Activated CD4-positive, alpha-beta T cell treated with anti-CD3 and anti-CD28 coated beads, Interleukin-2, amount 50 U/mL, for 4 hours (primary cell): Measurements from ENCODE around the gene ZNF282.
"Not testable (repeated sequence)": the region's sequence is repeated elsewhere in the genome, so short reads cannot be mapped to it uniquely, and the experiment has no call there.

Experiments
- DNase-seq, 2 experiments: peaks; one replicate each; pipeline ENCODE4 v3.0.0-alpha.2; 2020

Gene ZNF282

DNA sequence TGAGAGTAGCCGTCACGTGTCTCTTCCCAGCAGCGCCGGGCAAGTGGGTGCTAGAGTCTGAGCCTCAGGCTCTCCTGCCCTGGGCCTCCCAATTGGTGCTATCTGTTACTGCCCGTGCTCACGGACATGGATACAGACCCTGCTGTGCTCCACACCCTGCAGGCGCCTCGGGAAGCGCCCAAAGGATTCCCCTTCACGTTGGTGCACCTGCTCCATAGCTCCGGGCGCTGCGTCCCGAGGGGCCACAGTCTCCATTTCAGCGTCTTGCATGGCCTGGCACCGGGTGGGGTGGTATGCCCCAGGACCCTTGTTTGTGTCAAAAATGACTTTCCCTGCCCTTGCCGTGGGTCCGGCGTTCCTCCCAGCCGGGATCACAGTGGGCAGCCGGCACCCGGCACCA is 30.3 kb downstream of the ZNF282 start:
- no peak for DNase-seq

DNA sequence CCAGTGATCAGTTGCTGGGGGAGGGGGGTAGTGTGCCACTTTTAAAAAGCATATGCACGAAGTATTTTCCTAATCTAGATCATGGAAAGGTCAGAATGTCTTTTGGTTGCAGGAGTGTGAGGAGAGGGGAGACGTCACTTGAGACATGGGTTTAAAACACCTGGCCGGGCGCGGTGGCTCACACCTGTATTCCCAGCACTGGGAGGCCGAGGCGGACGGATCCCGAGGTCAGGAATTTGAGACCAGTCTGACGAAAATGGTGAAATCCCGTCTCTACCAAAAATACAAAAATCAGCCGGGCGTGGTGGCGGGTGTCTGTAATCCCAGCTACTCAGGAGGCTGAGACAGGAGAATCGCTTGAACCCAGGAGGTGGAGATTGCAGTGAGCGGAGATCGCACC is 31.0 kb downstream of the ZNF282 start:
- DNase-seq, result not testable (repeated sequence)

DNA sequence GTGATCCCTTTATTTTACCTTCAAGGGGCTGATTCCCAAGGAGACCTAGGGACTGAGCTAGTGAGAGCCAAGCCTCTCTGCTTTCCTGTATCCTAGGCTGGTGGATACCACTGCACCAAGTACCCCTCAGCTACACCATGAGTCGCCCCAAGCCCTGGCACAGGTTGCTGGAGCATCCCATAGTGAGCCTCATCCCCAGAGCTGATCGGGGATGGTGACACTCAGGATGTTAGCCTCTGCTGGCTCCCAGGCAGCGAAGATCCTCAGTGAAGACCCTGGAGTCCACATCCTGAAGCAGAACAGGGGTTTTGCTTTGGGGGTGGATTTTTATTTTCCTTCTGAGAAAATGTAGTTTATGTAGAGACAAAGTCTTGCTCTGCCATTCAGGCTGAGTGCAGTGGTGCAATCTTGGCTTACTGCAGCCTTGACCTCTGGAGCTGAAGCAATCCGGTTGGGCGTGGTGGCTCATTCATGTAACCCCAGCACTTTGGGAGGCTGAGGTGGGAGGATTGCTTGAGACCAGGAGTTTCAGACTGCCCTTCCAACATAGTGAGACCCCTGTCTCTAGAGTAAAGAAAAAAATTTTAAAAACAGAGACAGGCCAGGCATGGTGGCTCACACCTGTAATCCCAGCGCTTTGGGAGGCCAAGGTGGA is 31.6 kb downstream of the ZNF282 start:
- no peak for DNase-seq

DNA sequence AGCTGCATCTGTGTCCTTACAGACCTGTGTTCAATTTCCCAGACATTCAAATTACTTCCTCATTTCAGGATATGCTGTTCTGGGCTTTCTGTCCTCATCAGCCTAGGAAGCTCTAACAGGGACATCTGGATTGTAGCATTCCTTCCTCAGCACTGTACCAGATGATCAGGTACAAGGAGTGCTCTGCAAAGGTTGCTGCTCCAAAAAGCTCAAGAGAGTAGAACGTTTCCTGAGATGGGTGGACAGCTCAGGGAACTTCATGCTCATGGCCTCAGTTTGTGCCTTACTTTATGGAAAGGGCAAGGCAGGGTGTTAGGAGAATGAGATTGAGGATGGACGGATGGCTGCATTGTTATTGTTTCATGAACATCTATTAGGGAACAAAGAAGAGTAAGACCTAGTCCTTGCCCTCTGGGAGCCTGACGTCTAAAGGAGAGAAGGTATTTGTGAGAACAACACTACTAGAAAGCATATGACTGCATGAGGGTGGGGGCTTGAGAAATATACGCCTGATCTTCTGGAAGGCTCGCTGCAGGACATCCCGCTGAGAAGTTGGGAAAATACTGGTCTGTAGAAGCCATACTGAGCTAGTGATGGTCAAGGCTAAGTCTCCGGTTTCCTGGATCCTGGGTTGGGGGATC is 33.6 kb downstream of the ZNF282 start:
- DNase-seq, result no peak

DNA sequence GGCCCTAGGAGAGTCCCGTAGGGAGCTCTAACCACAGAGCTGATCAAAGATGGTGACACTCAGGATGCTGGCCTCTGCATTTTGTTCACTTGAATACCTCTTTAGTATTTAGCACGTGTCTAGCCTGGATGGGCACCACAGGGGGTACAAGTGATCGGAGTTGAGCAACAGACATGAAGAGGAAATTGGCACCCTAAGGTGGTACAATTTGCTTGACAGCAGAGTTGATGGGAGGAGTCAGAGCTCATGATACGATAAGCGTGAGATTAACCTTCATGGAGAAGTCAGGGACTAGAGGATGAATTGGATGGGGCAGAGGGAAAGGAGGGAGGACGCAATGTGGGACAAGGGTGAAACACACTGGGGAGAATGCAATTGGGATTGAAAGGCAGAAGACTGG is 34.2 kb downstream of the ZNF282 start:
- DNase-seq, result no peak

DNA sequence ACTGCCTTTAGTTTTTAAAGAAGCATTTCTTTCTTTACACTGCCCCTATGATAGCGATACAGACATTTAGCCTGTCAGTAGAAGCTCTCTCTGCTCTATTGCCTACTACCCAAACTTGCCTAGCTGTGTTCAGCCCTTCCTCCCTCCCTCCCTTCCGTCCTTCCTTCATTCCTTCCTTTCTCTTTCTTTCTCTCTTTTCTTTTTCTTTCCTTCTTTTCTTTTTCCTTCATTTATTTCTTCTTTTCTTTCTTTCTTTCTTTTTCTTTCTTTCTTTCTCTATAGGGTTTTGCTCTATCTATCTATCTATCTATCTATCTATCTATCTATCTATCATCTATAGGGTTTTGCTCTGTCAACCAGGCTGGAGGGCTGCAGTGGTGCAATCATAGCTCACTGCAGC is 37.0 kb downstream of the ZNF282 start:
- no peak for DNase-seq

DNA sequence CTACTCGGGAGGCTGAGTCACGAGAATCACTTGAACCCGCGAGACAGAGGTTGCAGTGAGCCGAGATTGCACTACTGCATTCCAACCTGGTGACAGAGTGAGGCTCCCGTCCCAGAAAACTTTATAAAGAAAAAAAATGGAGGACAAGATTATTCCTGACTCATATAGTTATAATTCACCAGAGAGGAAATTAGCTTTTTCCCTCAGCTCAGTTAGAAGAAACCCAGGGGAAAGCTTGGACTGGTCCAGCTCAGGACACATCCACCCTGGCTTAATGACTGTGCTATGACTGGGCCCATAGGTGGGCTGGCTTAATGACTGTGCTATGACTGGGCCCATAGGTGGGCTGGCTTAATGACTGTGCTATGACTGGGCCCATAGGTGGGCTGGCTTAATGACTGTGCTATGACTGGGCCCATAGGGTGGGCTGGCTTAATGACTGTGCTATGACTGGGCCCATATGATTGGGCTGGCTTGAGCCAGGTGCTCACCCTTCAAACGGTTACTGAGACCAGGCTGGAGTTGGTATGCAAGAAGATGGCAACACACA is 38.4 kb downstream of the ZNF282 start:
- DNase-seq, result not testable (repeated sequence)

DNA sequence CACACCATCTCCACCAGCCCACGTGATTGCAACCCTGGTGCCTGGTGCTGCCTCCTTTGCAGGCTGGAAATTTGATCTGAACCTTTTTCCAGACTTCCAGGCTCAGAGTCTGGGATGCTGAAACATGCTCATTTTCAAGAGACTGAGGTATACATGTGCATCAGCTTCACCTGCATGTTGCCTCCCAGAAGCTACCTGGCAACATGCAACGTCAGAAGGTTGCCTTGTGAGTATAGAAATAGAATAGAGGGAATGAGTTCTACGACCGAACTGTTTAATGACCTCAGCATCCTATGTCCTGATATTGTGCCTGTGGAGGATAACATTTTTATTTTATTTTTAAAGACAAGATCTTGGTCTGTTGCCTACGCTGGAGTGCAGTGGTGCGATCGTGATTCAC is 42.2 kb downstream of the ZNF282 start:
- DNase-seq, result no peak

DNA sequence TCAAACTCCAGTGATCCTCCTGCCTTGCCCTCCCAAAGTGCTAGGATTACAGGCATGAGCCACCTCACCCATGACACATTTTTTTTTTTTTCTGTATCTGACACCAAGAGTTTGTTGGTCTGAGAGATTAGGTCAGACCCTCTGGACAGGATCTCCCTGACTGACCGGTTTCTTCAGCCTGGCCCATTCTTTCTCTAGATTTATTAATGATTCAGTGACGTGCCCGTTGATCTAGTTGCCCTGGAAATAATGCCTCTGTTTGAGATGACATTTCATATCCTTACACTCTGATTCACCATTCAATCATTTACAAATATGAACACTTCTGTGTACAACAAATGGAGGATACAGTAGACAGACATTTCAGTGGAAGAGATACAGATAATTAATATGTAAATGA is 42.7 kb downstream of the ZNF282 start:
- no peak for DNase-seq

DNA sequence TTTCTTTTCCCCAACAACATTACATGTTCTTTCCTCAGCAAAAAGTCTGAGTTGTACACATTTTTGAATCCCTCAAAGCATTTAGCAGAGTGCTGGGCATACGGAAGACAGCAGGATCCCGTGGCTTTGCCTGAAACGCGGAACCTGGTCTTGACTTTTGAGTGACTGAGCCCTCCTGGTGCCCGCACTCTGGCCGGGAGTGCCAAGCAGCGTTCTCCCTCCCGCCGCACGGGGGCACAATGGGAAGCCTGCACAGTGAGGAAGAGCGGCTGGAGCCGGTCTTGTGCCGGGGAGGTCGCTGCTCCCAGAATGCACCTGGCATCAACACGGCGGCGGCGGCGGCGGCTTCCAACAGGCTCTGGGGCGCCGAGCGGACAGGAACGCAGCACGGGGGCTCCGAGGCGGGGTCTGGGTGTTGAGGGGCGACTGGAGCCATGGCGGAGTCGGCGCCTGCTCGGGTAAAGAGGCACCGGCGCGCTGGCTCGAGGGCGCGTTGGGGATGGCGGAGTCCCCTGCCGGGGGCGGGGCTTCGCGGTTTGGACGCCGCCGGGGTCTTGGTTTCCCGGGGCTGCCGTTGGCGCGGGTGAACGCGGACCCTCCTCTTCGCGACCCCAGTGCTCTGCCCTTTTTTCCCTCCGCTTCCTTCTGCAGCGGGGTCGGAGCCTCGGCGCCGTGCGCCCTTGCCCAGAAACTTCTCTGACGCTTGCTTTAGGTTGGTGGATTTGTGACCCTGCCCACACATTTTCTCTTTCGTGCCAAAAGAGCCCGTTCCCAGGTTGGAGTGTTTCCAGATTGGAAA is 44.2 kb downstream of the ZNF282 start, which contains the start of gene ZNF212:
Gene ZNF212, plus strand, starts transcription at position 307 of the 799 bp plus-strand sequence. Its CDS starts 128 bp downstream, at position 435.
- DNase-seq, result peak; percentile 84 to 85

DNA sequence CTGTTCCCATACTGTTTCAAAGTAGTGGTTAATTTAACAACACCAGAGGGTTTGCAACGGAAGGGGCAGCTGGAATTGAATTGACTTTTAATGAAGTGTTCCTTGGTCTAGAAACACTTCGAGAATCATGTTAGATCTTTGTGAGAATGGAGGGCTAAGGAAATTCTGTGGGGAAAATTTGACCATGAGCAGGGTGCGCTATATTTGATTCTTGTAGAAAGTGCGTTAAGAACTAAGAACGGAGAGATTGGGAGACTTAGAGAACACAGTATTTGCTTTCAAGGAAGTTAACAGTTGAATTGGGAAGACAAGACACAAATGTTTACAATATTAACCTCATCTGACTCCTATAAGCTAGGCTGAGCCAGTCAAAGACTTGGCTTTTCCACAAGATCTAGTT is 45.3 kb downstream of the ZNF282 start:
- DNase-seq, result no peak

DNA sequence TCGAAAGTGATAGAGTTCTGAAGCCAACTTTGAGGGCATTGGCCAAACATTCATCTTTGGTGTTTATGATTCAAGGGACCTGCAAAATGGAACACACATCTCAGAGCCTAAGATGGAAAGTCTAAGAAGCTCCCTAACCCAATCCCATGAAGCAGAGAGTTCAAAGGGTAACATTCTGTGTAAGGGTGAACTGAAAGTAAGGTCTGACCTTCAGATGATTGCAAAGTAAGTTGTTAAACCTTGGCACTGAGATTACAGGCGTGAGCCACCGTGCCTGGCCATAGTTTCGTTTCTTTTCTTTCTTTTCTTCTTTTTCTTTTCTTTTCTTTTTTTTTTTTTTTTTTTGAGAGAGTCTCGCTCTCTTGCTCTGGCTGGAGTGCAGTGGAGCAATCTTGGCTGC is 46.4 kb downstream of the ZNF282 start:
- no peak for DNase-seq

DNA sequence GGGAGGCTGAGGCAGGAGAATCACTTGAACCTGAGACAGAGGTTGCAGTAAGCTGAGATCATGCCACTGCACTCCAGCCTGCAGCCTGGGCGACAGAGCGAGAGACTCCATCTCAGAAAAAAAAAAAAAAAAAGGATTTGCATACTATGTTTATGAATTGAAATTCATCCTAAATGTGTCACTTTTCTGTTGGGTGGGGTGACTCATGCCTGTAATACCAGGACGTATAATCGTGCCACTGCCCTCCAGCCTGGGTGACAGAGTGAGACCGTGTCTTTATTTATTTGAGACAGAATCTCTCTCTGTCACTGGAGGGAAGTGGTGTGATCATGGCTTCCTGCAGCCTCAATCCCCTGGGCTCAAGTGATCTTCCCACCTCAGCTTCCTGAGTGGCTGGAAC is 49.9 kb downstream of the ZNF282 start:
- DNase-seq, result no peak

DNA sequence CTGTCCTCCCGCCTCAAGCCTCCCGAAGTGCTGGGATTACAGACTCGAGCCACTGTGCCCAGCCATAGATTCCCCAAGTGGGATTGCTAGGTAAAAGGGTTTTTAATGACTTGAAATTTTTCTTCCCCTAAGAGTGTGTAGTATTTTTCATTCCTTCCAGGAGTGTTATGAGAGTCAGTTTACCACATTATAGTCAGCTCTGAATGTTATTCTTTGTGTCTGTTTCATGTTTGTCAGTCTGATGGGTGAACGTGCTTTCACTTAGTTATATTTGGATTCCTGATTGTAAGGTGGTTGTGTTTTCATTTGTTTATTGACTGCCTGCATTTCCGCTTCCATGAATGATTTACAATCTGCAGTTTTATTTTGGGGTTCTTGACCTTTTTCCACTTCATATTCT is 50.4 kb downstream of the ZNF282 start:
- no peak for DNase-seq

DNA sequence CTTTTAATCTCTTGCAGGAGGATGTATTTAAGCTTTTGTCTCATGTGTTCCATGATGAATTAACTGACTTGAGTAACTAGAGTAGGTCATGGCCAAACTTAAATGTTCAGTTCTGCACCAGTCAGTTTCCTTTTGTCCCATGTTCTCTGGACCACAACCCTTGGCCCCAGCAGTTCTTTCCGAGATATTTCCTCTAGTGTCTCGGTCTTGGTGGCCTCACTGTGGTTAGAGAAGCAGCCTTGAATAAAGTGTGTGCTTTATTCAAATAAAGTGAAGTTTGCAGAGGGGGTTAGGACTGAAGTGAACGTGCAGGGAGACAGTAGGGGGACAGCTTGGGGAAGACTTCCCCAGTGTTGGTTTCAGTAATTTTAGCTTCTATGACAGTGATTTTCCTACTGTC is 53.4 kb downstream of the ZNF282 start:
- no peak for DNase-seq

DNA sequence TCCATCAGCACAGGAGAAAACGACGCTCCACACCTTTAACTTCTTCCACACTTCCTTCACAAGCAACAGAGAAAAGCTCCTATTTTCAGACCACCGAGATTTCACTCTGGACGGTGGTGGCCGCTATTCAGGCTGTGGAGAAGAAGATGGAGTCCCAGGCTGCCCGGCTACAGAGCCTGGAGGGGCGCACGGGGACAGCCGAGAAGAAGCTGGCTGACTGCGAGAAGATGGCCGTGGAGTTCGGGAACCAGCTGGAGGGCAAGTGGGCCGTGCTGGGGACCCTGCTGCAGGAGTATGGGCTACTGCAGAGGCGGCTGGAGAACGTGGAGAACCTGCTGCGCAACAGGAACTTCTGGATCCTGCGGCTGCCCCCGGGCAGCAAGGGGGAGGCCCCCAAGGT is 54.8 kb downstream of the ZNF282 start:
- DNase-seq, result not testable (repeated sequence)

DNA sequence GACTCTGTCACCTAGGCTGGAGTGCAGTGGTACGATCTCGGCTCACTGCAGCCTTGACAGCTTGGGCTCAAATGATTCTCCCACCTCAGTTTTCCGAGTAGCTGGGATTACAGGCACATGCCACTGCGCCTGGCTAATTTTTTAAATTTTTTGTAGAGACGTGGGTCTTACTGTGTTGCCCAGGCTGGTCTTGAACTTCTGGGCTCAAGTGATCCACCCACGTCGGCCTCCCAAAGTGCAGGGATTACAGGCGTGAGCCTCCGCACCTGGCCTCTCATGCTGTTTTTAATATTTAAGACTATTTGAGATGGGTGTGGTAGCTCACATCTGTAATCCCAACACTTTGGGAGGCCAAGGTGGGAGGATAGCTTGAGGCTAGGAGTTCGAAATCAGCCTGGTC is 56.2 kb downstream of the ZNF282 start:
- DNase-seq, result not testable (repeated sequence)

DNA sequence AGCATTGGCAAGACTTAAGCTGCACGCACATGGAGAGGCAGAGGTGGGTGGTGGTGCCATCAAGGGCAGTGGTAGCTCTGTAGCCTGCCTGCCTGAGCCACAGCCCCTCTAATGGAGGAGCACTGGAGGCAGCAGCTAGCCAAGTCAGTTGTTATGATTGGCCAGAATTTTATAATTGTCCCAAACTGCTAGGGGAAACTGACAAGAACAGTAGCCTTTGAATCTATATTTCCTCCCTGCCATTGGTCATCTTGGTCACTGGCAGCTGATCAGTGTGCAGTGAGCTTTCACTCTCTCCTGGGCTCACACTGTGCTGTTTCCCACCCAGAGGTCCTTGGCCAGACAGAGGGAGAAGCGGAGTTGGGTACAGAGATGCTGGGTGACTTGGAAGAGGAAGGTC is 57.0 kb downstream of the ZNF282 start:
- no peak for DNase-seq

DNA sequence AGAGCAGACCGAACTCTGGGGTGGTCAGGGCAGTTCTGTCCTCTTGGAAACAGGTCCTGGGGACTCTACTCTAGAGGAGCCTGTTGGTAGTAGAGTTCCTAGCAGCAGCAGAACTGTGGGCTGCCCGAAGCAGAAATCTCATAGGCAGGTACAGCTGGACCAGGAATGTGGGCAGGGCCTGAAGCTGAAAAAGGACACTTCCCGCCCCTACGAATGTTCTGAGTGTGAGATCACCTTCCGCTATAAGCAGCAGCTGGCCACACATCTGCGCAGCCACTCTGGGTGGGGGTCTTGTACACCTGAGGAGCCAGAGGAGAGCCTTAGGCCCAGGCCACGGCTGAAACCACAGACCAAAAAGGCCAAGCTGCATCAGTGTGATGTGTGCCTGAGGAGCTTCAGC is 58.3 kb downstream of the ZNF282 start:
- no peak for DNase-seq

DNA sequence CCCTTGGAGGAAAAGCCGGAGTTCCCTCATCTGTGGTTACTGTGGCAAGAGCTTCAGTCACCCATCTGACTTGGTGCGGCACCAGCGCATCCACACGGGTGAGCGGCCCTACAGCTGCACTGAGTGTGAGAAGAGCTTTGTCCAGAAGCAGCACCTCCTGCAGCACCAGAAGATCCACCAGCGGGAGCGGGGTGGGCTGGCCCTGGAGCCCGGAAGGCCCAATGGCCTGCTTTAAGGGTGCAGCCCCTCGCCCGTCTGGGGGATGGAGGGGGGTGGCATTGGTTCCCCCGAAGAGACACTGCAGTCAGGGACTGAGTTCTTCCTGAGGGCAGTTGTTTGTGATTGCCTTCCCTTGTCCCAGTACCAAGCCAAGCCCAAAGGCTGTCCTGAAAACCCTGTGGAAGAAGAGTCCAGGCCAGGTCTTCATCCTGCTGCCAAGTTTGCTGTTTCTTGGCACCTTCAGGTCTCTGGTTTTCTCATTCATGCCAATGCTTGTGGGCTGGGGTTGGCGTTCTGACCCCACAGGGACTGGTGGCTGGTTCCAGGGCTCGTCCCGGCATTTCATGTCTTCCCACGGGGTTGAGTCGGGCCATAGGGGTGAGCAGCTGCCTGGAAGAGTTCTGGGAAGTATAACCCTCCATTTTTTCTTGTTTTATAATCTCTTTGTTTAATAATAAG is 59.0 kb downstream of the ZNF282 start:
- DNase-seq, result no peak

DNA sequence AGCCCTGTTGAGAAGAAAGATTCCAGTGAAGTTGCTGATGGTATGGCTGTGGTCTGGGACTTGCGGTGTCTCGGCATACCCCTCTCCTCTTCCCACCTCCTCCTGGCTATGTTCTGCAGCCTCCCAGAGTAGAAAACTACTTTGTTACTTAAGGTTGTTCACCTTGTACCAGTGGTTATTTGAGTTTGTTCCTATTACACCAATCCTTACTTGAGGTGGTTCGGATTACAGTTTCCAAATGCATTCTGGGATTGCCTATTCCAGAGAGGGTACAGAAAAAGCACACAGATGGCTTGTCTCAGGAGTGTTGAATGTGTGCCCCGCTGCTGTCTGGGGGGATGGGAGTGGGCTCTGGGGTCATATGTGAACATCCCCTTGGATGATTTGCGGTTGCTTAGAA is 59.8 kb downstream of the ZNF282 start:
- DNase-seq, result no peak

DNA sequence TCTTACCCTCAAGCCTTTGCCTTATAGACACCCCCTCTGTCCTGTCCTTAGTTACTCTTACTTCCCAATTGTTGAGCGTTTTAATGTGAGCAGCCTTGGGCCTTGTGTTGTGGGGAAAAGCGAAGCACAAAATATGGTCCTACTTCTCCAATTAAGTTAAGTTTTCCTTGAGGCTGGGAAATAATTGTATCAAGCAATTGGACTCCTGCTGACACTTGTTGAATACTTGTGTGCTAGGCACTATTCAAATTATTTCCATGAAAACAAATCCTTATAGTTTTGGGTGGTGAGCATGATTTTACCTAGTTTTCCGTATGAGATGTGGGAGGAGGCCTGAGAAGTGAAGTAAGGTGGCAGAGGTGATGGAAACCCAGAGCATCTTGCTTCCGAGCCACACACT is 61.2 kb downstream of the ZNF282 start:
- DNase-seq, result no peak

DNA sequence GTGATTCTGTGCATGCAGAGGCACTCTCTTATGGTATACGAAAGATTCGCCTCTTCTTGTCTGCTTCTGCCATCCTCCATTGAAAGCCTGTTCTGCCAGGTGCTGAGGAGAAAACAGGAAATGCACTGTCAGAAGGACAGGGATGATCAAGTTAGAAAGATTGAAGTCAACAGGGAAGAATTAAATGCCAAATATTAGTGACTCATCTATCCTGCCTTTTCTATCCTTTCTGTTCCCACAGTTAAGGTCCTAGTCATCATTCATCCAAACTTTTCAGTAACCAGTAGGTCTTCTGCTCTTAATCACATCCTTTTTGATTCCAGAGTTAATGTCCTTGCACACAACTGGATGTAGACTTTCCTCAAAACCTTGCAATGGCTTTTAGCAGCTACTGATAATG is 61.8 kb downstream of the ZNF282 start:
- DNase-seq, result no peak
